ENCODE measurements around the gene TROAP.

The TROAP gene

GRCh38 chr12:49288412-49288853 is 34.6 kb upstream of the TROAP start:
- Histone ChIP-seq H3K9me3 (no peaks in the 10 kb centered on the region), H3K27me3 (ENCODE audit: low read depth) (no peaks in the 10 kb centered on the region), H3K4me3 (no peak overlapping the region), H3K36me3 (replicated peaks) (no peaks in the 10 kb centered on the region), H3K4me1 (peaks cover under 1% of the 10 kb centered on the region; the same call in 1 of the 2 replicates)
- in situ Hi-C loops (cut with MboI; ENCODE audit: low sequenced_read_pairs) = loop anchor here (5.0 kb wide), 1 partner anchor 54 kb away; no protein-coding TSS in a partner anchor
- peak; percentile 43 to 77 for DNase-seq (ENCODE audit: low spot score in 2 of 2)

GRCh38 chr12:49288922-49289555 is 34.0 kb upstream of the TROAP start:
- Histone ChIP-seq H3K4me1 (peaks cover 3% of the 10 kb centered on the region; the same call in 1 of the 2 replicates), H3K9me3 (no peaks in the 10 kb centered on the region), H3K4me3 (no peak overlapping the region), H3K36me3 (replicated peaks) (no peaks in the 10 kb centered on the region), H3K27me3 (ENCODE audit: low read depth) (no peaks in the 10 kb centered on the region)
- DNase-seq (ENCODE audit: low spot score in 2 of 2) = peak in 1 of 2 experiments; percentile 3
- in situ Hi-C loops (cut with MboI; ENCODE audit: low sequenced_read_pairs) = loop anchor here (5.0 kb wide), 1 partner anchor 53 kb away; no protein-coding TSS in a partner anchor

- Histone ChIP-seq H3K36me3 (replicated peaks) (no peaks in the 10 kb centered on the region), H3K4me1 (peaks cover 14% of the 10 kb centered on the region), H3K27me3 (ENCODE audit: low read depth) (no peaks in the 10 kb centered on the region), H3K4me3 (no peak overlapping the region), H3K9me3 (no peaks in the 10 kb centered on the region; the same call in 1 of the 2 replicates)
- no peak for DNase-seq (ENCODE audit: low spot score in 2 of 2)
- in situ Hi-C loops (cut with MboI; ENCODE audit: low sequenced_read_pairs) = no loop called here
These were observed 30.4 kb upstream of the TROAP start for GRCh38 chr12:49292729-49293055.

- in situ Hi-C loops (cut with MboI; ENCODE audit: low sequenced_read_pairs) = no loop called here
- no peaks in the 10 kb centered on the region for H3K27me3 ChIP-seq (ENCODE audit: low read depth)
These were observed 29.7 kb upstream of the TROAP start for GRCh38 chr12:49293056-49293956.

GRCh38 chr12:49294086-49294803 is 28.8 kb upstream of the TROAP start:
- in situ Hi-C loops (cut with MboI; ENCODE audit: low sequenced_read_pairs) = no loop called here
- Histone ChIP-seq H3K36me3 (replicated peaks) (no peaks in the 10 kb centered on the region), H3K27me3 (ENCODE audit: low read depth) (no peaks in the 10 kb centered on the region), H3K9me3 (no peaks in the 10 kb centered on the region; the same call in 1 of the 2 replicates), H3K4me3 (no peak overlapping the region), H3K4me1 (peaks cover 17% of the 10 kb centered on the region)
- DNase-seq (ENCODE audit: low spot score in 2 of 2) = peak in 1 of 2 experiments; percentile 58

More at GRCh38 chr12:49293056-49293956, 29.7 kb upstream of the TROAP start:
- peaks cover 17% of the 10 kb centered on the region for H3K4me1 ChIP-seq
- H3K36me3 ChIP-seq (replicated peaks) = no peaks in the 10 kb centered on the region
- no peaks in the 10 kb centered on the region; the same call in 1 of the 2 replicates for H3K9me3 ChIP-seq
- no peak overlapping the region for H3K4me3 ChIP-seq
- peak in 1 of 2 experiments; percentile 30 for DNase-seq (ENCODE audit: low spot score in 2 of 2)

GRCh38 chr12:49294804-49295081 is 28.3 kb upstream of the TROAP start:
- in situ Hi-C loops (cut with MboI; ENCODE audit: low sequenced_read_pairs) = no loop called here
- H3K9me3 ChIP-seq = no peaks in the 10 kb centered on the region; the same call in 1 of the 2 replicates
- H3K36me3 ChIP-seq (replicated peaks) = no peaks in the 10 kb centered on the region
- no peak overlapping the region for H3K4me3 ChIP-seq
- H3K27me3 ChIP-seq (ENCODE audit: low read depth) = no peaks in the 10 kb centered on the region
- H3K4me1 ChIP-seq = peaks cover 17% of the 10 kb centered on the region
- DNase-seq (ENCODE audit: low spot score in 2 of 2) = no peak

GRCh38 chr12:49295082-49295936 is 27.7 kb upstream of the TROAP start, which contains the start of gene PRPH:
TSS of gene PRPH (plus strand) at chr12:49295147. CDS start at chr12:49295201, 54 bp downstream.
- H3K4me1 ChIP-seq = peaks cover 17% of the 10 kb centered on the region
- in situ Hi-C loops (cut with MboI; ENCODE audit: low sequenced_read_pairs) = no loop called here
- H3K27me3 ChIP-seq (ENCODE audit: low read depth) = no peaks in the 10 kb centered on the region
- H3K9me3 ChIP-seq = no peaks in the 10 kb centered on the region; the same call in 1 of the 2 replicates
- H3K36me3 ChIP-seq (replicated peaks) = no peaks in the 10 kb centered on the region
- H3K4me3 ChIP-seq = no peak within 1 kb of the TSS
- peak in 1 of 2 experiments; percentile 10 for DNase-seq (ENCODE audit: low spot score in 2 of 2)

- peak in 1 of 2 experiments; percentile 70 for DNase-seq (ENCODE audit: low spot score in 2 of 2)
These were observed 26.8 kb upstream of the TROAP start for GRCh38 chr12:49296034-49296835.

GRCh38 chr12:49296836-49297694 is 26.0 kb upstream of the TROAP start:
- H3K36me3 ChIP-seq (replicated peaks) = no peaks in the 10 kb centered on the region
- in situ Hi-C loops (cut with MboI; ENCODE audit: low sequenced_read_pairs) = no loop called here

More at GRCh38 chr12:49296034-49296835, 26.8 kb upstream of the TROAP start:
- Histone ChIP-seq H3K27me3 (ENCODE audit: low read depth) (no peaks in the 10 kb centered on the region), H3K4me1 (peaks cover 17% of the 10 kb centered on the region), H3K36me3 (replicated peaks) (no peaks in the 10 kb centered on the region), H3K9me3 (no peaks in the 10 kb centered on the region; the same call in 1 of the 2 replicates), H3K4me3 (peak overlapping the region; percentile 40)
- in situ Hi-C loops (cut with MboI; ENCODE audit: low sequenced_read_pairs) = no loop called here

GRCh38 chr12:49297695-49298060 is 25.4 kb upstream of the TROAP start:
- peak overlapping the region; percentile 40 for H3K4me3 ChIP-seq
- peaks cover 17% of the 10 kb centered on the region for H3K4me1 ChIP-seq
- no peaks in the 10 kb centered on the region for H3K27me3 ChIP-seq (ENCODE audit: low read depth)
- no peaks in the 10 kb centered on the region; the same call in 1 of the 2 replicates for H3K9me3 ChIP-seq
- in situ Hi-C loops (cut with MboI; ENCODE audit: low sequenced_read_pairs) = no loop called here
- H3K36me3 ChIP-seq (replicated peaks) = no peaks in the 10 kb centered on the region
- DNase-seq (ENCODE audit: low spot score in 2 of 2) = no peak

More at GRCh38 chr12:49296836-49297694, 26.0 kb upstream of the TROAP start:
- H3K4me3 ChIP-seq = peak overlapping the region; percentile 40
- H3K27me3 ChIP-seq (ENCODE audit: low read depth) = no peaks in the 10 kb centered on the region
- DNase-seq (ENCODE audit: low spot score in 2 of 2) = peak; percentile 80 to 92
- peaks cover 17% of the 10 kb centered on the region for H3K4me1 ChIP-seq
- H3K9me3 ChIP-seq = no peaks in the 10 kb centered on the region; the same call in 1 of the 2 replicates

- Histone ChIP-seq H3K36me3 (replicated peaks) (no peaks in the 10 kb centered on the region), H3K4me1 (peaks cover 17% of the 10 kb centered on the region), H3K4me3 (no peak overlapping the region), H3K27me3 (ENCODE audit: low read depth) (no peaks in the 10 kb centered on the region), H3K9me3 (no peaks in the 10 kb centered on the region; the same call in 1 of the 2 replicates)
- DNase-seq (ENCODE audit: low spot score in 2 of 2) = peak in 1 of 2 experiments; percentile 11
- in situ Hi-C loops (cut with MboI; ENCODE audit: low sequenced_read_pairs) = no loop called here
These were observed 24.9 kb upstream of the TROAP start for GRCh38 chr12:49298160-49298559.
